PC-9 (cell line): ENCODE results near the gene FLAD1.

Experiments used
- CTCF ChIP-seq: fragments of 200-600 bp; sonication (generic); conservative IDR thresholded peaks from 2 replicates; pipeline ENCODE4 v1.6.1; 2017; ENCODE audit warnings: mixed run types, antibody characterized with exemption, mild to moderate bottlenecking, moderate library complexity
- EZH2 ChIP-seq: fragments of 200-600 bp; sonication (generic); IDR thresholded peaks from 2 replicates; pipeline ENCODE4 v1.8.0; 2017; ENCODE audit warnings: antibody characterized with exemption, low read depth

GRCh38 chr1:154937988-154938386, 45.2 kb upstream of the FLAD1 start:
- no peak for TF ChIP-seq CTCF
- TF ChIP-seq EZH2 = no peak
